HG03457 (cell line): ENCODE results near the gene SGPL1.

Experiments used
- ATAC-seq: cut with Tn5 transposase; IDR thresholded peaks from one replicate; pipeline ENCODE4 v1.9.1; 2021; ENCODE audit warnings: moderate number of reproducible peaks; ENCODE audit not compliant: unreplicated experiment

The SGPL1 gene

DNA sequence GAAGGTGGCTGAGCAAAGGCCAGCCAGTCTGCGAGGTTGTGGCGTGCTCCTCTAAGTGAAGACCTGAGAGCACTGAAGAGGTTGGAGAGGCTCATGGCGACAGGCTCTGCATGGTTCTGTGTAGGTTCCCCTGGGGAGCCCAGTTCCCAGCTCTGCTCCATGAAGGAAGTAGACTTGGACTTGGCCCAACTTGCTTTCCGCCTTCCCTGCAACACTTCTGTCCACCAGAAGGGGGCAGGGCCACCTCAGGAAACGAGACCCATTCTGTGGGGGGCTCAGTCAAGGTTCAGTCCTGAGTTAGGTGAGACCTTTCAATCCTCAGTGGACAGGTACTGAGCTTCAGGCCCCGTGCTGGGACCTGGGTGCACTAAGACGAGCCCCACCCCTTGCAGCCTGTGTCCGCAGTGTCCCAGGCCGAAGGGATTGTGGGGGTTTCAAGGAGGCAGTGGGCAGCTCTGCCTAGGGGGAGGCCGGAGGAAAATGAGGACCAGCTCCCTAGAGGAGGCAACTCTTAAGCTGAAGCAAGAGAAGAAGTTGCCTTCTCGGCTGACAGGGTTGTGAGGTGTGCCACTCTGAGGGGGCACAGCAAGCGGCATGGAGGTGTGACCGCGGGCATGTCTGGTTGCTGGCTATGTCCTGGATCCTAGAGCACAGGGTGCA is 87.6 kb downstream of the SGPL1 start:
- ATAC-seq, result no peak

DNA sequence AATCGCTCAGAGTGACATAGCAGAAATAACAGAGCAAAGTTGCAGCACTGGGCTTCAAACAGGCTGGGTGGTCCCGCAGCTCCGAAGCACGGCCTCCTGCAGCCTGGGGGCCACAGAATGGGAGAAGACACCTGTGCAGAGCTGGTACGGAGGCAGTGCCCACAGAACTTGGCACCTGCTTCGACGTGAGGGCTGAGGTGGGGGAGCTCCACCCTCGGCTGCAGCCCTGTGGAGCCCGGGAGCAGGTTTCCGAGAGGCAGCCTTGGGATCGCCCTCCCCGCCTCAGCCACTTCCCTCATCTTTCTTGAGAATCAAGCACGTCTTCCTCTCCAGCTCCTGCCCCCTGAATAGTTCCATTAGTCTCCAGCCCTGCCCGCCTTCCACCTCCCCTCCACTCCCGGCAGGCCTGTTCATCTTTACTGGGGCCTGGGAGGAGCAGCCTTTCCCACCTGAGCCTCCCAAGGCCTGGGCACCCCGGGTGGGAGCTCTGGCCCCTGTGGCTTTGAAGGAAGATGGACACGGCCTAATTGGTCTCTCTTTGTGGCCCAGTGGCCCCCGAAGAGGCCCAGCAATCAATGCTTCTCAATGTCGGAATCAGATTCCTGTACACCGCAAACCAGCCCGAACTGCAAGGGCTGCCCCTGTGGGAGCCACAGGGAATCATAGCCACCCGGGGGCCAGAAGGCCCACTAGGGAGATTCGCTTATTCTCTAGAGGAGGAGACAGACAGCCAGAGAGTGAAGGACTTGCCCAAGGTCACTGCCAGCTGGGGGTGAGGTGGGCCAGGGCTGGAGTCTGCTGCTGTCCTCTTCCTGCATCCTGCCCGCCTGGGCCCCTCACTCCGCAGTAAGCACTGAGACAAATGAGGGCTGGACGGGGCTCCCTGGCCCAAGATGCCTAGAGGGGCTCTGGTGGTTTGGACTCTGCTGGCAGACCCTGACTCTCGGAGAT is 89.6 kb downstream of the SGPL1 start:
- ATAC-seq, result no peak

GRCh38 chr10:70906031-70906783 is 90.5 kb downstream of the SGPL1 start:
- ATAC-seq, result no peak

- no peak for ATAC-seq
Observed at GRCh38 chr10:70906953-70907636, 91.3 kb downstream of the SGPL1 start.

GRCh38 chr10:70907637-70908405 is 92.1 kb downstream of the SGPL1 start:
- ATAC-seq, result no peak

DNA sequence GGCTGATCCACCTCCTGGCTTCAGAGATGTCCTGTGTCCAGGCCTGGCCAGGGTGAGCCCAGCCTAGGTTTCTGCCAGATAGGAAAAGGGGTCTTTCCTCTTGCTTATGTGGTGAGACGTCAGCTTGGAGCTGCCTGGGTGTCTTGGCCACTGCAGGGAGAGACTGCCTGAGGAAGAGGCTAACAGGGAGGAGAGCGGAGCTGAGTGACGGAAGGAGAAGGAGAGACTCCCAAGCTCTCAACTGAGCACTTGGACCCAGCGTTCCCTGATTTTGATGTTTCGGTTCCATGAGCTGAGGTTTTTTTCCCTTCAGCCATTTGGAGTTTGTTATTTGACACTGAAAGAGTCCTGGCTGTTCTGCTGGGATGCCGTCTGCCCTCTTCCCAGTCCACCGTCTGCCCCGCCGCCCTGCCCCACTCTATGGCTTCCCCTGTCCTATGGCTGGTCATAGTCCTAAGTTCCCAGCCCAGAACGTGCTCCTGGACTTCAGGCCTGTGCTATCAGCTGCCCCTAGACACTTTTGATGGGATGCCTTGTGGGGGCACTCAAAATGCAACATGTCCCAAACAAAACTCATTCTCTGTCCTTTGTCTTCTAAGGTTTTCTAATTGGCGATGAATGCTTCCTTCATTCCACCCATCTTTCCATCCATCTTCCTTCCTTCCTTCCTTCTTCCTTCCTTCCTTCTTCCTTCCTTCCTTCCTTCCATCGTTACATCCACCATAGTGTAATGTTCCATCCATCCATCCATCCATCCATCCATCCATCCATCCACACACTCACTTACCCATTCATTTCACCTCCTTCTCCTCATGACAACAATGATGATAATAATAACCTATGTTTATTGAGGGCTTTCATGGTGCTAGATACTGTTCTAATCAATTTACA is 92.9 kb downstream of the SGPL1 start:
- no peak for ATAC-seq

DNA sequence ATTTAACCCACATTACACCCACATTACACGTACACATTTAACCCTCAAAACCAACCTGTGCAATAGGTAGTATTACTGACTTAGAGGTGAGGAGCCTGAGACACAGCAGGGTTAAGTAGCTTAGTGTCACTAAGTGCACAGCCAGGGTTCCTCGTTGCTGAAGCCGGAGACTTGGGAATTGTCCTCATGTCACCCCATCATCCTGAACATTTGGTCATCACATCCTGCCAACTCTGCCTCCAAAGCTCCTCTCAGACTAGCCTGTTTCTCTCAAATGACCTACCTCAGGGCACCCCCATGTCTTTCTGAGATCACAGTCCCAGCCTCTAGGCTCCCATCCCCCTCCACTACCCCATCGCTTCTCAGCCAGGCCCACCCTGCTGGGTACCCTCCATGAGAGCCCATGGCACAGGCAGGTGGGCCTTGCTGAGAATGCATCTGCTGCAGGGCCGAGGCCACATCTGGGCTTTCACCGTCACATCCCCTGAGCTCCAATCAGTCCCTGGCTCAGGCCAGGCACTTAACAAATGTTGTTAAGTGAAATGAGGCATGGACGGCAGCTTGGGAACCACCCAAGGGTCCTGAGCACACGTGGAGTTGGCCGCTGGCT is 93.7 kb downstream of the SGPL1 start:
- ATAC-seq, result no peak

- ATAC-seq, result no peak
Observed at GRCh38 chr10:70910486-70911341, 95.0 kb downstream of the SGPL1 start.

DNA sequence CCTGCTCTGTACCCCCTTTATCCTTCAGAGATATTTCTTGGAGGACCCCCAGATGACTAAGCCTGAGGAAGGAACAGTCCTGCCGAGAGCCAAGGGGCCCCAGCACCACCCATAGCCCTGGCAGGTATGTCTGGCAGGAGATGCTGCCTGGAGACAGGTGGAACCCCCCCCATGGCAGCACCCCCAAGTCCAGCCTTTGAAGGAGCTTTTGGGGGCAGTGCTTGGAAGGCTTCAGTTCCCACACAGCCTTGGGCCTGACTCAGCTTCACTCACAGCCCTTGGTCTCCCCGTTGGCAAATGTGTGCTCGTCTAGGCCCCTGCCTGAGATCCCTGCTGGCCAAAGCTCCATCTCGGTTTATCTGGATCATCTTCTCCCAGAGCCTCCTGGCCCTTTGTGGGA is 95.6 kb downstream of the SGPL1 start:
- ATAC-seq, result no peak

GRCh38 chr10:70912556-70912955 is 96.8 kb downstream of the SGPL1 start:
- ATAC-seq, result no peak

GRCh38 chr10:70913191-70913892 is 97.6 kb downstream of the SGPL1 start:
- no peak for ATAC-seq

DNA sequence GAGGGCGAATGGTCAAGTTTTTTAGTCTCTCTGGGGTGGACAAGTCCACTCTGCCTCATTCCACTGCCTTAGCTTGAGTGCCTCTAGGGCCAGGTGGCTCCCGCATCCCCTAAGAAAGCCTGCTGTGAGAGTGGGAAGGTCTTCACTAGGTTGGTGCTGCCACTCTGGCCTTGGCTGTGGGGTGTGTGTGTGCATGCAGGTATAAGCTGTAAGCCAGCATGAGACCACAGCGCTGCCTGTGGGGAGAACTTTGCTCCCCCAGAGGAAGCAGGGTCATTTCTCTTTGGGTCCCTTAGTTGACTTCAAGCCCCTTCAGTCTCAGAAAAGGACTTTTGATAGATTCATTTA is 98.1 kb downstream of the SGPL1 start:
- no peak for ATAC-seq

GRCh38 chr10:70914316-70914864 is 98.6 kb downstream of the SGPL1 start:
- ATAC-seq, result no peak

- ATAC-seq, result no peak
Observed at GRCh38 chr10:70915206-70915605, 99.5 kb downstream of the SGPL1 start.

- ATAC-seq, result no peak
Observed at GRCh38 chr10:70915806-70916205, 100.1 kb downstream of the SGPL1 start.

DNA sequence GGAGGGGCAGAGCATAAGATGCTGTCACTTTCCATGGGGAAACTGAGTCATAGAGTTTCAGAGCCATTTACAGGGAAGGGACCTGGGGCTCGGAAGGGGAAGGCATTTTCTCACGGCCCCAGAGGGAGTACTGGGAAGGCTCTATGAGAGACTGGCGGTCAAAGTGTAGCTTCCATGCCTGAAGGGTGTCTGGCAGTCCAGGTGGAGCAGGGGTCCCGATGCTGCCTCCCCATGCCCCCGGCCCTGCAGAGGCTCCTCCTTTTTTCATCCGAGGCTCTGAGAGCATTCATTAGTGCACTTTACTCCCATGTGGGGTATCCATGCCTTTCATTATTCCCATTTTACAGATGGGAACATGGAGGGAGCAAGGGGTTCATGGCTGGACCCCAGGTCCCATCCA is 100.5 kb downstream of the SGPL1 start:
- no peak for ATAC-seq

GRCh38 chr10:70917226-70917625 is 101.5 kb downstream of the SGPL1 start:
- ATAC-seq, result no peak
